ENCODE results near the gene SH3RF1. TPM values are rescaled to one million over a fixed set of nuclear protein-coding genes. Genes with fewer than 3 reads are reported as not detected.

The SH3RF1 gene
- total RNA-seq, 1 experiment from 2014 or later: 15.3 TPM

DNA sequence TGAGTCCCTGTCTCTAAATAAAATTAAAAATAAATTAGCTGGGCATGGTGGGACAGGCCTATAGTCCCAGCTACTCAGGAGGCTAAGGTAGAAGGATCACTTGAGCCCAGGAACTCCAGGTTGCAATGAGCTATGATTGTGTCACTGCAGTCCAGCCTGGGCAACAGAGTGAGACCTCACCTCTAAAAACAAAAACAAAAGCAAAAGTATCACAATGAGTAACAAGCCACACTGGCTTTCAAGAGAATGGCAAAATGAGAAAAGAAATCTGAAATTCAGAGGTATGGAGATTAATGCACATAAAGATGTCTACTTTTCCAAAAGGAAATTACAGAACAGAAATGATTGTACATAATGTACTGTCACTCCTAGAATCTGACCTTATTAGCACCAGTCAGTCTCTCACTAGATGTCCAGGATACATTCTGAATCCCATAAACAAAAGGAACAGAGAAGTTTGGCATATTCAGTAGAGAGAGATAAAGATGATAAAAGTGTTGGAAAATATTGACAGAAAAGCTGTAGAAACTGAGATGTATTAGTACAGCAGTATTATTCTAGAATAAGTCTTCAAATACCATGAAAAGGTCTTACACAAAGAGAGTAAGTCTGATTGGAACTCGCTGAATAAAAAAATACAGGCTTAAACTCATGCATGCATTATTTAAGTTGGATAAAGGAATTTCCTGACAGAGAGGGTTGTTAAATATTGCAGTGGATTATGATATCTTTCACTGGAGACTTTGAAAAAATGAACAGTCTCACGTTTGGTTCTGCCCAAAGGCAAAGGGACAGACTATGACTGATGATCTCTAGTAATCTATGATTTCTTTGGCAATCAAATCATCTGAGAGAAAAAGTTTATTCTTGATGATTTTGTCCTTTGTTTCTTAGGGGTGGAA is 102.5 kb downstream of the SH3RF1 start:
- Mint-ChIP-seq H3K27ac (peak overlapping the region in 1 of 3 experiments; percentile 28; a peak in 1 of 7 replicates), H3K27me3 (ENCODE audit: low read depth) (no peaks in the 10 kb centered on the region), H3K9me3 (no peaks in the 10 kb centered on the region), H3K4me3 (no peak overlapping the region), H3K36me3 (ENCODE audit: insufficient read depth in 1 of 3, low read depth in 3 of 3) (no peaks in the 10 kb centered on the region), H3K4me1 (peaks cover 2 to 5% of the 10 kb centered on the region in 2 experiments; a peak in 2 of 4 replicates)
- no peak overlapping the region for H3T11ph ChIP-seq (ENCODE audit: low read length)
- H4K20me1 ChIP-seq (ENCODE audit: control insufficient read depth, insufficient read depth, insufficient read length): no peaks in the 10 kb centered on the region
- no peaks in the 10 kb centered on the region for H3K9me3 ChIP-seq (ENCODE audit: control insufficient read depth, low read depth, low read length)
- no peaks in the 10 kb centered on the region for H3K23me2 ChIP-seq (ENCODE audit: insufficient read length, low read depth, low read length, poor library complexity, severe bottlenecking)
- DNase-seq: no peak
- H3K79me1 ChIP-seq (ENCODE audit: insufficient read depth, low read depth, low read length, poor library complexity, severe bottlenecking): no peaks in the 10 kb centered on the region
- H4K5ac ChIP-seq (ENCODE audit: insufficient read length, low read depth, low read length): no peak overlapping the region
- H3K4ac ChIP-seq (ENCODE audit: low read depth, low read length): no peak overlapping the region
- no peak overlapping the region for H2BK120ac ChIP-seq (ENCODE audit: low read depth, low read length, poor library complexity, severe bottlenecking)
- no peaks in the 10 kb centered on the region for H3K27me3 ChIP-seq (ENCODE audit: insufficient read depth, low read length)
- no CpG with 5 or more reads among the region's 2 CpGs for WGBS (ENCODE audit: extremely low coverage, insufficient read length, low lambda C conversion rate)
- H3K14ac ChIP-seq (ENCODE audit: insufficient read depth, low read length): no peak overlapping the region
- no peak overlapping the region for H3K23ac ChIP-seq (ENCODE audit: insufficient read length, low read depth, low read length)
- no peak overlapping the region for H4K91ac ChIP-seq (ENCODE audit: insufficient read length, low read depth, low read length)
- H3K56ac ChIP-seq (ENCODE audit: insufficient read length, low read depth, low read length): no peak overlapping the region
- no peak overlapping the region for H2BK20ac ChIP-seq (ENCODE audit: low read depth, low read length, poor library complexity, severe bottlenecking)
- H3K4me2 ChIP-seq (ENCODE audit: insufficient read depth, insufficient read length, low read length): no peak overlapping the region
- no peak overlapping the region for H3K27ac ChIP-seq (ENCODE audit: insufficient read length, low read depth, low read length)
- TF ChIP-seq, protein P1, sequence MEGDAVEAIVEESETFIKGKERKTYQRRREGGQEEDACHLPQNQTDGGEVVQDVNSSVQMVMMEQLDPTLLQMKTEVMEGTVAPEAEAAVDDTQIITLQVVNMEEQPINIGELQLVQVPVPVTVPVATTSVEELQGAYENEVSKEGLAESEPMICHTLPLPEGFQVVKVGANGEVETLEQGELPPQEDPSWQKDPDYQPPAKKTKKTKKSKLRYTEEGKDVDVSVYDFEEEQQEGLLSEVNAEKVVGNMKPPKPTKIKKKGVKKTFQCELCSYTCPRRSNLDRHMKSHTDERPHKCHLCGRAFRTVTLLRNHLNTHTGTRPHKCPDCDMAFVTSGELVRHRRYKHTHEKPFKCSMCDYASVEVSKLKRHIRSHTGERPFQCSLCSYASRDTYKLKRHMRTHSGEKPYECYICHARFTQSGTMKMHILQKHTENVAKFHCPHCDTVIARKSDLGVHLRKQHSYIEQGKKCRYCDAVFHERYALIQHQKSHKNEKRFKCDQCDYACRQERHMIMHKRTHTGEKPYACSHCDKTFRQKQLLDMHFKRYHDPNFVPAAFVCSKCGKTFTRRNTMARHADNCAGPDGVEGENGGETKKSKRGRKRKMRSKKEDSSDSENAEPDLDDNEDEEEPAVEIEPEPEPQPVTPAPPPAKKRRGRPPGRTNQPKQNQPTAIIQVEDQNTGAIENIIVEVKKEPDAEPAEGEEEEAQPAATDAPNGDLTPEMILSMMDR (conservative IDR thresholded peaks at IDR 0.05): no peak
- H2AK5ac ChIP-seq (ENCODE audit: insufficient read length, low read length): no peak overlapping the region
- H2BK15ac ChIP-seq (ENCODE audit: low read depth, low read length): no peak overlapping the region
- no peak overlapping the region for H2BK5ac ChIP-seq (ENCODE audit: insufficient read length, low read length)
- no peak overlapping the region for H4K8ac ChIP-seq (replicated peaks; ENCODE audit: insufficient read length, low read depth, low read length)
- H3K9ac ChIP-seq (ENCODE audit: extremely low read depth, insufficient read length, low read length): no peak overlapping the region
- no peaks in the 10 kb centered on the region for H3K79me2 ChIP-seq (ENCODE audit: insufficient read depth, low read length)
- no peak overlapping the region for H2AFZ ChIP-seq (ENCODE audit: low read length)
- H3K18ac ChIP-seq (ENCODE audit: insufficient read length, low read depth, low read length): no peak overlapping the region
- H3K4me1 ChIP-seq (ENCODE audit: insufficient read depth, low read length): no peaks in the 10 kb centered on the region
- no peak overlapping the region for H2BK12ac ChIP-seq (ENCODE audit: insufficient read length, low read depth, low read length)

Measured in H9 (cell line).